Activated CD4-positive, alpha-beta T cell treated with anti-CD3 and anti-CD28 coated beads, Interleukin-2, amount 50 U/mL, for 24 hours (primary cell): ENCODE measurements around the gene PTPRF.
"Not testable (repeated sequence)": the region's sequence is repeated elsewhere in the genome, so short reads cannot be mapped to it uniquely, and the experiment has no call there.

ENCODE experiments used
- DNase-seq, 2 donors: peaks; one replicate each; pipeline ENCODE4 v3.0.0-alpha.2; 2020; ENCODE audit warnings: low read depth in 1 of 2, low spot score in 1 of 2

The PTPRF gene

GRCh38 chr1:43622471-43622870 lies 91.8 kb downstream of the PTPRF start:
- DNase-seq: no peak

GRCh38 chr1:43622901-43623780 lies 92.5 kb downstream of the PTPRF start:
- no peak for DNase-seq

- DNase-seq: no peak
Observed at GRCh38 chr1:43625063-43625780, 94.5 kb downstream of the PTPRF start.

GRCh38 chr1:43632135-43632670 lies 101.5 kb downstream of the PTPRF start:
- no peak for DNase-seq

DNA sequence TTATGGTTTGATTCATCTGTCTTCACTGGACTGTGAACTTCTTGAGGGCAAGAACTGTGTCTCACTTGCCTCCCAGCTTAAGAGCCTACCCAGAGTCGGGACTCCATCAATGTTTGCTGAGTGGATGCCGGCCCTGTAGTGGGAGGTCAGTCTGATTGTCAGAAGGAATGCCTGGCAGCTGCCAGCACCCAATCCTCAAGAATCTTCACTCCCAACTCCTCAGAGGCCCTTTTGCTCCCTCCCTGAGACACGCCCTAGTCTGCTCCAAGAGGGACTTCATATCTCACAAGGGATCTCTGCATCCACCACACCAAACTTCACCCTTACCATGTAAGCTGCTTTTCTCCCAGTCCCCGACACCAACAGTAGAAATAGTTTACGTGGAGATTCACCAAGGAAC lies 104.0 kb downstream of the PTPRF start:
- DNase-seq: no peak

DNA sequence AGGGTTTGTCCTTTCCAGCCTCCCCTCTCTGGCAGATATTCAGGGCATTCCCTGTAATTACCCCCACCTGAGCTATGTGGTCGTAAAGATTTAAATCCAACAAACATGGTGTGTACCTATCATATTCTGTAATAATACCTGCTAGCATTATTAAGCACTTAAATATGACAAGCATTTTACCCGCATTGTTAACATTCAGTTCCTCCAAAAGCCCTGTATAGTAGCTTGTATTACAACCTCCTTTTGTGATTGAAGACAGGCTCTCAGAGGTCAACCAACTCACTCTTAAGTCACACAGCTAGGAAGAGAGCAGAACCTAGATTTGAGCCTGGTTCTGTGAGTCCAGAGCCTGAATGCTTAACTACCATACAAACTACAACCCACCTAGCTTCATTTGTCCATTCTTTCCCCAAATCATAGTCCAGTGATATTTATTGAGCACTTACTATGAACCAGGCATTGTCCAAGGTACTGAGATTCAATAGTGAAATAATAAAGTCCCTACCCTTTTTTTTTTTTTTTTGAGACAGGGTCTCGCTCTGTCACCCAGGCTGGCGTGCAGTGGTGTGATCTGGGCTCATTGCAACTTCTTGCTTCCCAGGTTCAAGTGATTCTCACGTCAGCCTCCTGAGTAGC lies 105.4 kb downstream of the PTPRF start:
- DNase-seq: no peak

DNA sequence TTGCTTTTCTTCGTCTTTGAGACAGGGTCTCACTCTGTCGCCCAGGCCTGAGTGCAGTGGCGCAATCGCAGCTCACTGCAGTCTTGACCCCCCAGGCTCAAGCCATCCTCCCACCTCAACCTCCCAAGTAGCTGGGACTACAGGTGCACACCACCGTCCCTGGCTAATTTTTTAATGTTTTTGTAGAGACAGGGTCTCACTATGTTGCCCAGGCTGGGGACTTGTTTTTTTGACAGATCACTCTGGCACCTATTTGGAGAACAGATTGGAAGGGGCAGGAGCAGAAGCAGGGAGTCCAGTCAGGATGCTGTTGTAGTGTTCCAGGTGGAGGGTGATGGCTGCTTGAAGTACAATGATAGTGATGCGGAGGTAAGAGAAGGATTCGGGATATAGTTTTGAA lies 106.6 kb downstream of the PTPRF start:
- no peak for DNase-seq

DNA sequence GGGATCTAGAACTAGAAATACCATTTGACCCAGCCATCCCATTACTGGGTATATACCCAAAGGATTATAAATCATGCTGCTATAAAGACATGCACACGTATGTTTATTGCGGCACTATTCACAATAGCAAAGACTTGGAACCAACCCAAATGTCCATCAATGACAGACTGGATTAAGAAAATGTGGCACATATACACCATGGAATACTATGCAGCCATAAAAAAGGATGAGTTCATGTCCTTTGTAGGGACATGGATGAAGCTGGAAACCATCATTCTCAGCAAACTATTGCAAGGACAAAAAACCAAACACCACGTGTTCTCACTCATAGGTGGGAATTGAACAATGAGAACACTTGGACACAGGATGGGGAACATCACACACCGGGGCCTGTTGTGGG lies 107.7 kb downstream of the PTPRF start:
- not testable (repeated sequence) for DNase-seq

GRCh38 chr1:43639976-43640794 lies 109.5 kb downstream of the PTPRF start:
- no peak for DNase-seq

DNA sequence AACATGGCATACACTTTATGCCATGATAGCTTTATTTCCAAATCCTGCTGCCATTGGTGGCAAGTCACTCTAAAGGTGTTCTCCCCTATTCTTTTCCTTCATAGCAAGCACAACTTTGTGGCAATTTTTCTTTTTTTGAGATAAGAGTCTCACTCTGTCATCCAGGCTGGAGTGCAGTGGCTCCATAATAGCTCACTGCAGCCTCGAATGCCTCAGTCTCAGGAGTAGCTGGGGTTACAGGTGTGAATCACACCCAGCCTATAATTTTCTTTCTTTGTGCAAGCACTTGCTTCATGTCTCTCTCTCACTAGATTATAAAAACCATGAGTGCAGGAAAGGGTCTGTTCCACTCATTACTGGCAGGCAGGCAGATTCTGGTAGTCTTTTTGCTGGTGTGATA lies 113.9 kb downstream of the PTPRF start:
- no peak for DNase-seq

GRCh38 chr1:43645461-43645860 lies 114.8 kb downstream of the PTPRF start:
- no peak for DNase-seq

GRCh38 chr1:43647331-43647730 lies 116.6 kb downstream of the PTPRF start:
- DNase-seq: not testable (repeated sequence)

DNA sequence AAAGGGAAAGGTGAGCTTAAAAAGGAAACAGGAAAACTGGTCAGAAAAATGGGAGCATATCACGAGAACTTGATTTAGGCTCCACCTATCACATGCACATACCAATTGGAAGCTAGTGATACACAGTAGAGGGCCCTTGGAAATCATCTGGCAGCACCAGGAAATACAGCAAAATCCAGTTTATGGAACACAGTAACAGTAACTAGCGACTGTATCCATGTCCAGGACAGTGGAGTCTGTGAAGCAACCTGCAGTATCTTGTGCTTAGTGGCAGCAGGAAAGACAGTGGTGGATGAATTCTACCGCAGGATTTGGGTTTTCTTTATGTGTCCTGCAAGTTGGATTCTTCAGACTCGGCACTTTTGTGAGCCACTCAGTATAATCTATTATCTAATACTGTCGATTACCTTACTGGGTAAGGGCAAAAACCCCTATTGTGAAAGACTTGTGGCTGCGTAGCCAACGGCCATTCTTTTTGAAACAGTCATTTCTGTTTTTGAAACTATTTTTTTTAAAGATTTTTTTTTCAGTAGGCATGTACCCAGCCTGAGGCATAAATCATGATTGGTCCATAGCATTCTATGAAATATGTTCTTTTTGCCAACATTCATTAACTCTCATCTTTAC lies 117.7 kb downstream of the PTPRF start:
- no peak for DNase-seq

- DNase-seq: no peak
Observed at GRCh38 chr1:43648876-43649477, 118.3 kb downstream of the PTPRF start.

- peak; percentile 74 to 93 for DNase-seq
Observed at GRCh38 chr1:43650310-43651085, 119.8 kb downstream of the PTPRF start.

DNA sequence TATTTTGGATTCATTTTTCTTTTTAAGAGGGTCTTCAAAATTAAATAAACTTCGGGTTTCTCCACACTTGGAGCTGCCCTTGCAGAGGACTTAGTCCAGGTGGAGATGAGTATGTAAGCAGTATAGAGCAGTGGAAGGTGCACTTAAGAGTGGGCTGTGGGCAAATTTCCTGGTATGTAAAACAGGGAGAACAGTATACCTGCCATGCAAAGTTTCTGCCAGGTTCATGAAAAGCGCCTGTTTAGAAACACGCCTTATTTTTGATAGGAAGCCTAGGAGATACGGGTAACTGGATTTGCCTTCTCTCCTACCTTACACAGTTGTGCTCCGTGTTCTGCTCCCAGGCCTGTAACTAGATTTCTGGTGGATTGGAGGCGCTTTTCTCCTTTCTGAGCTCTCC lies 120.5 kb downstream of the PTPRF start:
- DNase-seq: no peak

DNA sequence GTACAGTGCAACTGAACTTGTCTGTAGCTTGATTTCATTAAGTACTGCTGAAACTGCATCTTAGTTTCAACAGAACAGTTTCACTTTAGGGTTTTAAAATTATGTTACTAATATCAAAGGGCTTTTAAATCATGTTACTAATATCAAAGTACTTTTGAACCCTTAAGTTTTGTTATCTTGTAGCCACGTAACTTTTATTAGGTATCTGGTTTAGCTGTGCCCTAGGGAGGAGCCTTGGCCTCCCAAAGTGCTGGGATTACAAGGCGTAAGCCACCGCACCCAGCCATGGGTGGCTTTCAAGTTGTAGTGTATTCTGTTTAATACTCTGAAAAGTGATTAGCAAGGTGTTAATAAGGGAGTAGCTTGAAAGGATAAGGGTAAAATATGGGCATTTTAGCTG lies 121.2 kb downstream of the PTPRF start:
- no peak for DNase-seq

- DNase-seq: no peak
Observed at GRCh38 chr1:43653339-43653738, 122.7 kb downstream of the PTPRF start.

- no peak for DNase-seq
Observed at GRCh38 chr1:43653893-43654292, 123.2 kb downstream of the PTPRF start.
